B cell (primary cell): Measurements from ENCODE around the gene HOXA9. TPM values are rescaled to one million over a fixed set of nuclear protein-coding genes. Genes with fewer than 3 reads are reported as not detected.
A peak's percentile ranks its signal among the peaks of the same experiment; 100 is the strongest.

Experiments
- ATAC-seq: fragments of 200-7000 bp; cut with Tn5 transposase; one replicate; pipeline ENCODE4 v1.10.0; 2021; ENCODE audit warnings: low read depth, mild to moderate bottlenecking, moderate number of reproducible peaks, moderate library complexity
- CTCF ChIA-PET: fragments of 350-600 bp; sonication (Branson Sonifier 250); formaldehyde crosslinking; loops from one replicate; lab custom pipeline; 2021; ENCODE audit warnings: antibody characterized with exemption, inconsistent platforms; lab: Charles Lee
- POLR2A ChIA-PET: fragments of 350-600 bp; sonication (Branson Sonifier 250); formaldehyde crosslinking; loops from one replicate; lab custom pipeline; 2021; ENCODE audit warnings: antibody characterized with exemption; lab: Charles Lee
- DNase-seq: peaks from one replicate; pipeline ENCODE4 v3.0.0; 2013
- H2AFZ ChIP-seq: 2 replicates; pipeline ENCODE4 v1.6.1; 2012; ENCODE audit warnings: mild to moderate bottlenecking, low read depth, low read length; ENCODE audit not compliant: insufficient read depth, poor library complexity, severe bottlenecking
- H3K27ac ChIP-seq, 2 donors: 1 replicate in 1 of 2; 2 replicates in 1 of 2; pipeline ENCODE4 v1.5.1; 2012 to 2013; ENCODE audit warnings: low read length in 2 of 2, mild to moderate bottlenecking in 2 of 2, moderate library complexity in 1 of 2
- H3K27me3 ChIP-seq, 4 experiments: fragments of 200-600 bp in 1 of 4; sonication (generic) in 1 of 4; replicated peaks in 1 of 4; 1 replicate in 2 of 4; 2 replicates in 2 of 4; pipeline versions ENCODE4 v1.6.1 to v1.7.0; 2013 to 2016; ENCODE audit warnings: low read length in 3 of 4, mild to moderate bottlenecking in 2 of 4, mixed read lengths in 1 of 4, moderate library complexity in 1 of 4; ENCODE audit not compliant: insufficient read depth in 4 of 4, control insufficient read depth in 3 of 4; ENCODE audit errors: control extremely low read depth in 1 of 4
- H3K36me3 ChIP-seq, 2 experiments: replicated peaks in 1 of 2; 1 replicate in 1 of 2; 2 replicates in 1 of 2; pipeline versions ENCODE4 v1.6.1 to v1.7.1; 2013; ENCODE audit warnings: low read length in 1 of 2; ENCODE audit not compliant: insufficient read depth in 2 of 2, control insufficient read depth in 1 of 2; ENCODE audit errors: control extremely low read depth in 1 of 2, extremely low read depth in 1 of 2
- H3K4me1 ChIP-seq, 2 donors: fragments of 200-600 bp in 1 of 2; sonication (generic) in 1 of 2; 1 replicate in 1 of 2; 2 replicates in 1 of 2; pipeline versions ENCODE4 v1.5.1 to v1.6.1; 2013 to 2017; ENCODE audit warnings: low read length in 2 of 2; ENCODE audit not compliant: control insufficient read depth in 2 of 2, insufficient read depth in 2 of 2
- H3K4me2 ChIP-seq: replicated peaks from 2 replicates; pipeline ENCODE3; 2012; ENCODE audit warnings: mild to moderate bottlenecking, low read depth, low read length; ENCODE audit not compliant: poor library complexity, severe bottlenecking
- H3K4me3 ChIP-seq, 5 experiments: fragments of 200-600 bp in 1 of 5; sonication (generic) in 1 of 5; 1 replicate in 3 of 5; 2 replicates in 2 of 5; pipeline versions ENCODE4 v1.5.1 to v1.7.0; 2011 to 2016; ENCODE audit warnings: low read length in 4 of 5, mild to moderate bottlenecking in 4 of 5, low read depth in 2 of 5, control low read depth in 1 of 5, moderate library complexity in 1 of 5; ENCODE audit not compliant: insufficient read depth in 1 of 5; ENCODE audit errors: control extremely low read depth in 1 of 5, extremely low read depth in 1 of 5
- H3K79me2 ChIP-seq: fragments of 200-600 bp; sonication (generic); one replicate; pipeline ENCODE4 v1.6.0; 2016; ENCODE audit warnings: low read length; ENCODE audit not compliant: control insufficient read depth, insufficient read depth
- H3K9ac ChIP-seq: fragments of 200-600 bp; sonication (generic); 2 replicates; pipeline ENCODE4 v1.6.1; 2017; ENCODE audit warnings: mild to moderate bottlenecking, low read length, moderate library complexity
- H3K9me3 ChIP-seq, 3 donors: one replicate each; pipeline versions ENCODE4 v1.6.1 to v1.7.1; 2013; ENCODE audit warnings: low read length in 2 of 3; ENCODE audit not compliant: control insufficient read depth in 2 of 3, insufficient read depth in 1 of 3; ENCODE audit errors: control extremely low read depth in 1 of 3
- H4K20me1 ChIP-seq: 2 replicates; pipeline ENCODE4 v1.6.0; 2012; ENCODE audit warnings: mild to moderate bottlenecking, low read length; ENCODE audit not compliant: insufficient read depth, control insufficient read depth, poor library complexity, severe bottlenecking
- H3K27ac Mint-ChIP-seq: one replicate; pipeline ENCODE4 v1.8.0; 2021; ENCODE audit warnings: mixed read lengths
- H3K27me3 Mint-ChIP-seq: one replicate; pipeline ENCODE4 v1.8.0; 2021; ENCODE audit warnings: mixed read lengths
- H3K4me1 Mint-ChIP-seq: one replicate; pipeline ENCODE4 v1.8.0; 2021; ENCODE audit warnings: mixed read lengths
- H3K4me3 Mint-ChIP-seq: one replicate; pipeline ENCODE4 v1.8.0; 2021; ENCODE audit warnings: mixed read lengths
- H3K9me3 Mint-ChIP-seq: one replicate; pipeline ENCODE4 v1.8.0; 2022; ENCODE audit warnings: mixed read lengths; ENCODE audit not compliant: insufficient read depth
- CTCF ChIP-seq: fragments of 200-600 bp; IDR thresholded peaks from one replicate; pipeline ENCODE4 v1.8.0; 2022; ENCODE audit warnings: antibody characterized with exemption, mild to moderate bottlenecking
- EZH2 ChIP-seq: IDR thresholded peaks from 2 replicates; pipeline ENCODE4 v1.6.1; 2012; ENCODE audit warnings: borderline replicate concordance, low read depth, mild to moderate bottlenecking, moderate library complexity, low read length; ENCODE audit not compliant: insufficient read depth, poor library complexity, severe bottlenecking
- WGBS: methylation state at CpG from one replicate; pipeline ENCODE4 v1.1.5; 2013; ENCODE audit warnings: missing lambda C conversion rate; ENCODE audit not compliant: insufficient coverage; 5-methylcytosine and 5-hydroxymethylcytosine counted together
- intact Hi-C: fragments of 100-400 bp; cut with micrococcal nuclease; formaldehyde crosslinking; loops from one replicate; pipeline ENCODE4 v1.10.0; 2022
- polyA plus RNA-seq: library from polyadenylated mRNA; depleted of rRNA; stranded (reverse); fragments of >200 nt; gene quantifications from 2 replicates; pipeline ENCODE4 v1.2.3, GENCODE V29; 2012
- total RNA-seq, 2 donors: library from RNA; stranded (reverse); fragments of 120-200 nt in 1 of 2; gene quantifications; 1 replicate in 1 of 2; 2 replicates in 1 of 2; pipeline versions ENCODE4 v1.2.3 to v1.2.4, GENCODE V29; 2013 to 2022

Gene HOXA9
- total and polyA plus RNA-seq, 2 donors (not counting 1 experiment from before 2014, with no cell fraction given), result 0.07 TPM; not detected in 1

GRCh38 chr7:27148756-27149641 is 16.3 kb downstream of the HOXA9 start:
- DNase-seq (peak; percentile 26), ATAC-seq (no peak)
- Mint-ChIP-seq H3K4me1 (peaks cover 35% of the 10 kb centered on the region), H3K27ac (peak overlapping the region; percentile 26), H3K9me3 (no peaks in the 10 kb centered on the region), H3K4me3 (peak overlapping the region; percentile 80), H3K27me3 (peaks cover 67% of the 10 kb centered on the region)
- Histone ChIP-seq H3K9me3 (peaks cover 0 to 84% (median 0%) of the 10 kb centered on the region in 3 donors), H3K36me3 (no peaks in the 10 kb centered on the region), H3K4me1 (peaks cover 48 to 58% of the 10 kb centered on the region in 2 donors), H3K27ac (no peak overlapping the region), H3K27me3 (peaks cover 0 to 98% (median 75%) of the 10 kb centered on the region in 4 experiments), H3K4me3 (peak overlapping the region in 1 of 5 experiments; percentile 27), H4K20me1 (peaks cover 10% of the 10 kb centered on the region), H3K4me2 (peak overlapping the region; percentile 69), H2AFZ (no peak overlapping the region), H3K9ac (no peak overlapping the region), H3K79me2 (no peaks in the 10 kb centered on the region)
- WGBS, result 23% methylated on average over 25 of the region's 30 CpGs
- intact Hi-C loops, result no loop called here
- ChIA-PET CTCF (interaction anchor here (0.6 to 6.9 kb wide), 17 partner anchors 10 to 753 kb away, joined by 3 to 52 read pairs (median 4); partner anchors contain the start of gene HOXA10), POLR2A (interaction anchor here (0.6 kb wide), 1 partner anchor 1290 kb away, joined by 6 read pairs; no protein-coding TSS in a partner anchor)
- TF ChIP-seq EZH2, result peak; percentile 18
- TF ChIP-seq CTCF, result no peak
